ENCODE results near the gene EFCAB12. TPM values are rescaled to one million over a fixed set of nuclear protein-coding genes. Genes with fewer than 3 reads are reported as not detected.

EFCAB12 gene
- total RNA-seq, 4 donors from 2014 or later = 0.54 TPM; not detected in 3

GRCh38 chr3:129460155-129460554 lies 31.7 kb upstream of the EFCAB12 start:
- Histone ChIP-seq H3K9me3 (no peaks in the 10 kb centered on the region), H3K36me3 (peaks cover 0 to 19% (median 0%) of the 10 kb centered on the region in 3 donors), H3K27ac (no peak overlapping the region), H3K4me3 (no peak overlapping the region), H3K4me1 (no peaks in the 10 kb centered on the region), H3K27me3 (no peaks in the 10 kb centered on the region)
- DNase-seq = no peak
- TF ChIP-seq POLR2A (IDR thresholded peaks at IDR 0.05) = no peak
- no peak for TF ChIP-seq CTCF (IDR thresholded peaks at IDR 0.05)

GRCh38 chr3:129453732-129454131 lies 25.3 kb upstream of the EFCAB12 start:
- Histone ChIP-seq H3K9me3 (no peaks in the 10 kb centered on the region), H3K36me3 (peaks cover 0 to 31% (median 0%) of the 10 kb centered on the region in 3 donors), H3K27me3 (no peaks in the 10 kb centered on the region), H3K4me1 (no peaks in the 10 kb centered on the region), H3K4me3 (no peak overlapping the region), H3K27ac (no peak overlapping the region)
- DNase-seq = no peak
- TF ChIP-seq CTCF (IDR thresholded peaks at IDR 0.05) (no peak), POLR2A (IDR thresholded peaks at IDR 0.05) (no peak)

DNA sequence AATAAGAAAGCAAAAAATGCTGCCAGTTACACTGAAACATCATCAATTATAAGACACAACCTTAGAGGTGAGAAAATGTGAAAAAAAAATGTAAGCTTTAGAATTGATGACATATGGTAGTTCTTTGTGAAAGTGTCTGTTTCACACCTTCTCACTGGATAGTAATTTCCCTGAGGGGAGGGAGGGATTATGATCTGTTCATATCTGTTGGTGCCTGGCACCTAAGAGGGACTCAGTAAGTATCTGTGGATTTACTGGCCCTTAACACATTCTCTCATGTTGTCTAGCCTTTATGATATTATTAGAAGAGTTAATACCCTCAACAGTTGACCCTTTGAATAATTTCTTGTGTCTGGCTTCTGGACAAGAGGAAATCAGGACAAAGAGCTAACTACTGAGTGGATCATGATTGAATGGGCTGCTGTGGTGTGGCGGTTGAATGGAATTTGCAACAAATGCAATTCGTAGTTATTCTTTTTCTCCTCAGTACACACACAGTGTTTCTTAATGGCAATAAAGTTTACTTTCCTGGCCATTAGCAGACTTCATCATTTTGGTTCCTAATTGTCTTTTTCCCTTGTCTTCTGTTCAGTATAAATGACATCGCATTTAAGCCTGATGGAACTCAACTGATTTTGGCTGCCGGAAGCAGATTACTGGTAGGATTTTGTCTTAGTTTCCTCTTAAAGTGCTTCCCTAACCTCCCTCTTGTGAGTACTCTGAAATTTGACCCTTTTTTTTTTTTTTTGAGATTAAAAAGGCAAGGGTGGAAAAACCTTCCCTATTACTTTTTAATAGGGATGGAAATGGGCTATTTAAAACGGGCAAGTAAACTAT lies 21.1 kb upstream of the EFCAB12 start:
- Histone ChIP-seq H3K4me3 (no peak overlapping the region), H3K9me3 (no peaks in the 10 kb centered on the region), H3K27ac (no peak overlapping the region), H3K36me3 (peaks cover 0 to 14% (median 0%) of the 10 kb centered on the region in 3 donors), H3K4me1 (no peaks in the 10 kb centered on the region), H3K27me3 (no peaks in the 10 kb centered on the region)
- DNase-seq = no peak
- TF ChIP-seq CTCF (IDR thresholded peaks at IDR 0.05) (no peak), POLR2A (IDR thresholded peaks at IDR 0.05) (no peak)

GRCh38 chr3:129448186-129448895 lies 19.9 kb upstream of the EFCAB12 start:
- Histone ChIP-seq H3K9me3 (no peaks in the 10 kb centered on the region), H3K4me3 (no peak overlapping the region), H3K27me3 (no peaks in the 10 kb centered on the region), H3K27ac (no peak overlapping the region), H3K4me1 (no peaks in the 10 kb centered on the region), H3K36me3 (peaks cover 0 to 7% (median 0%) of the 10 kb centered on the region in 3 donors)
- TF ChIP-seq CTCF (IDR thresholded peaks at IDR 0.05) (no peak), POLR2A (IDR thresholded peaks at IDR 0.05) (no peak)
- DNase-seq = no peak

DNA sequence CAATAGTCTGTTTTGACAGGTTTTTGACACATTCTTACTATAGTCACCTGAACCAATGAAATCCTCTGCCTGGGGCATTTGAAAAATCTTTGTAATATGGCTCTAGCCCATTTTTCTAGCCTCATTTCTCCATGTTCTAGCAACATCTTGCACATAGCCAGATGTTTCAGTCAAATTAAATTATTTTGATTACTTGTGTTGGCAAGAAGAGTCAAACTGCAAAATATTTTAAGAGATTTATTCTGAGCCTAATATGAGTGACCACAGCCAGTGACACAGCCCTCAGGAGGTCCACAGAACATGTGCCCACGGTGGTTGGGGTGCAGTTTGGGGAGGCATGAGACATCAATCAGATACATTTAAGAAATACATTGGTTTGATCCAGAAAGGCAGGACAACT lies 18.5 kb upstream of the EFCAB12 start:
- no peak overlapping the region for H3K4me3 ChIP-seq
- no peaks in the 10 kb centered on the region for H3K9me3 ChIP-seq
- TF ChIP-seq CTCF (IDR thresholded peaks at IDR 0.05) = no peak
- no peak for TF ChIP-seq POLR2A (IDR thresholded peaks at IDR 0.05)
- H3K27ac ChIP-seq = no peak overlapping the region
- H3K27me3 ChIP-seq = no peaks in the 10 kb centered on the region
- H3K36me3 ChIP-seq = no peaks in the 10 kb centered on the region
- peaks cover 0 to 6% (median 0%) of the 10 kb centered on the region in 4 donors for H3K4me1 ChIP-seq
- DNase-seq = no peak

All from Peyer's patch (tissue), 4 donors.